ENCODE results near the gene PDE6D.

Gene PDE6D

GRCh38 chr2:231704017-231704416 lies 77.1 kb downstream of the PDE6D start:
- Histone ChIP-seq H3K4me1 (ENCODE audit: control insufficient read depth, insufficient read depth, low read length) (peaks cover 4% of the 10 kb centered on the region), H3K9ac (ENCODE audit: low read length) (no peak overlapping the region), H3K27me3 (ENCODE audit: control insufficient read depth, insufficient read depth, low read length) (no peaks in the 10 kb centered on the region), H3K36me3 (ENCODE audit: control insufficient read depth, insufficient read depth, low read length) (no peaks in the 10 kb centered on the region), H3K27ac (ENCODE audit: low read depth, low read length) (no peak overlapping the region), H3K4me3 (ENCODE audit: low read length) (no peak overlapping the region)

- no peak overlapping the region for H3K9ac ChIP-seq (ENCODE audit: low read length)
- no peaks in the 10 kb centered on the region for H3K36me3 ChIP-seq (ENCODE audit: control insufficient read depth, insufficient read depth, low read length)
- H3K27me3 ChIP-seq (ENCODE audit: control insufficient read depth, insufficient read depth, low read length), result no peaks in the 10 kb centered on the region
- H3K4me1 ChIP-seq (ENCODE audit: control insufficient read depth, insufficient read depth, low read length), result peaks cover 4% of the 10 kb centered on the region
- H3K4me3 ChIP-seq (ENCODE audit: low read length), result no peak overlapping the region
- no peak overlapping the region for H3K27ac ChIP-seq (ENCODE audit: low read depth, low read length)
Observed at GRCh38 chr2:231701456-231702373, 79.4 kb downstream of the PDE6D start.

DNA sequence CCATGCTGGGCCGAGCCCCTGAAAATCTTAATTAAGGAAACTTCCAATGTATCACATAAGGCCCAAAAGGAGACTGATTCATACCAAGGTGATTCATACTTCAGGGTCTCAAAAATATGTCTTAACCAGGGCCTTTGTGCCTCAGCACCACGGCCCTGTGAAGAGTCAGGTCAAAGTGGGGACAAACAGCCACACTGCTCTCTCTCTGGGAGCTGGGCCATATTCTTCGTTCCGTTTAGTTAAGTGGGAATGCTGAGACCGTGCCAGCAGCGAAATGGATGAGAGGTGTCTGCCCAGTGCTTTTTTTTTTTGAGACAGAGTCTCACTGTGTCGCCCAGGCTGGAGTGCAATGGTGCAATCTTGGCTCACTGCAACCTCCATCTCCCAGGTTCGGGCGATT lies 82.1 kb downstream of the PDE6D start:
- no peak overlapping the region for H3K9ac ChIP-seq (ENCODE audit: low read length)
- no peak overlapping the region for H3K4me3 ChIP-seq (ENCODE audit: low read length)
- H3K36me3 ChIP-seq (ENCODE audit: control insufficient read depth, insufficient read depth, low read length), result no peaks in the 10 kb centered on the region
- H3K4me1 ChIP-seq (ENCODE audit: control insufficient read depth, insufficient read depth, low read length), result no peaks in the 10 kb centered on the region
- no peak overlapping the region for H3K27ac ChIP-seq (ENCODE audit: low read depth, low read length)
- no peaks in the 10 kb centered on the region for H3K27me3 ChIP-seq (ENCODE audit: control insufficient read depth, insufficient read depth, low read length)

- Histone ChIP-seq H3K9ac (ENCODE audit: low read length) (no peak overlapping the region), H3K4me1 (ENCODE audit: control insufficient read depth, insufficient read depth, low read length) (no peaks in the 10 kb centered on the region), H3K4me3 (ENCODE audit: low read length) (no peak overlapping the region), H3K27me3 (ENCODE audit: control insufficient read depth, insufficient read depth, low read length) (no peaks in the 10 kb centered on the region), H3K36me3 (ENCODE audit: control insufficient read depth, insufficient read depth, low read length) (no peaks in the 10 kb centered on the region), H3K27ac (ENCODE audit: low read depth, low read length) (no peak overlapping the region)
Observed at GRCh38 chr2:231696004-231696367, 85.1 kb downstream of the PDE6D start.

DNA sequence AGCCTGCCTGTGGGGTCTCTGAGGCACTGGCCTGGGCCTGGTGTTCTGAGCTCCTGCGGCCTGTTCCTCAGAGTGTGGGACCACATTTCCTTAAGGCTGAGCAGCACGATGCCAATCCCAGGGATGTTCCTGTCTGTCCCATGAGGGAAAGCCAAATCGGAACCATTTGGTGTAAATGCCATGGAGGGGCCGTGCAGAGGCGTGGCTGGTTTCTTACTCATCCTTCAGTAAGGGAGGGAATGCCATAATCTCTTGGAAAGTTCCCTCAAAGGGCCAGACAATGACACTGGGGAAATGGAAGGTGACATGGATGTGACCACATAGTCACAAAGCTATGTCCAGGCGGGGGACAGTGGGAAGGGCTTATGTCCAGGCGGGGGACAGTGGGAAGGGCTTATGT lies 87.1 kb downstream of the PDE6D start:
- Histone ChIP-seq H3K27ac (ENCODE audit: low read depth, low read length) (no peak overlapping the region), H3K27me3 (ENCODE audit: control insufficient read depth, insufficient read depth, low read length) (no peaks in the 10 kb centered on the region), H3K4me1 (ENCODE audit: control insufficient read depth, insufficient read depth, low read length) (no peaks in the 10 kb centered on the region), H3K9ac (ENCODE audit: low read length) (no peak overlapping the region), H3K36me3 (ENCODE audit: control insufficient read depth, insufficient read depth, low read length) (no peaks in the 10 kb centered on the region), H3K4me3 (ENCODE audit: low read length) (no peak overlapping the region)

DNA sequence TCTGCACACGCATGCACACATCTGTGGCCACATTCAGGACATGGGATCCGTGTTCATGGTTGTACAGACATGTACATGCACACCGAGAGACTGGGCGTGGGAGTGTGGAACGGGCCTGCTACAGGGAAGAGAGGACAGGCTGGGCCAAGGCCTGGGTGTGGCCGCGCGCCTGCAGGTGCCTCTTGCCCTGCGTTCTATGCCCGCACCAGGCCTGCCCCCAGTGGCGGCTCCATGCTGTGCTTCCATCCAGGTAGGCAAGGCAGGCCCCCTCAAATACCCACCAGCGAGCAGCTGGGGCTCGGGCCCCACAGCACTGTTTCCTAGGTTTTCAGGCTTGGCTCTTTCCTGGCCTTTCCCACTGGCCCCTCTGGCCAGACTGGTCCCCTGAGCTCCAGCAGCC lies 88.2 kb downstream of the PDE6D start:
- H3K4me1 ChIP-seq (ENCODE audit: control insufficient read depth, insufficient read depth, low read length), result no peaks in the 10 kb centered on the region
- no peak overlapping the region for H3K27ac ChIP-seq (ENCODE audit: low read depth, low read length)

DNA sequence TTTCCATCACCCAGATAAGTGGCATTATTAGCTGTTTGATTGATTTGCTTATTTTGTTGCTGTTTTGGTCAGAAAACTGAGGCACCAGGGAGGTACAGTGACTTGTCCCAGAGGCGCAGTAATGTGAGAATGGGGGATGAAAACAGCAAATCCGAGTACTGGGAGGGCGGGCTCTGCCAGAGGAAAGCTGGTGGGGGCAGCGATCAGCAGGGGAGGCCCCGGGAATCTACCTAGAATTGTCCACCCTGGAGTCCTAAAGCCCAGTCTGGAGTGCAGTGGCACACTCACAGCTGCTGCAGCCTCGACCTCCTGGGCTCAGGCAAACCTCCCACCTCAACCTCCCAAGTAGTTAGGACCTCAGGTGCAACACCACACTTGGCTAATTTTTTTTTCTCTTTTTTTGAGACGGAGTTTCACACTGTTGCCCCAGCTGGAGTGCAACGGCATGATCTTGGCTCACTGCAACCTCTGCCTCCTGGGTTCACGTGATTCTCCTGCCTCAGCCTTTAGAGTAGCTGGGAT lies 89.8 kb downstream of the PDE6D start:
- Histone ChIP-seq H3K4me1 (ENCODE audit: control insufficient read depth, insufficient read depth, low read length) (no peaks in the 10 kb centered on the region), H3K4me3 (ENCODE audit: low read length) (no peak overlapping the region), H3K27me3 (ENCODE audit: control insufficient read depth, insufficient read depth, low read length) (no peaks in the 10 kb centered on the region), H3K9ac (ENCODE audit: low read length) (no peak overlapping the region), H3K27ac (ENCODE audit: low read depth, low read length) (no peak overlapping the region), H3K36me3 (ENCODE audit: control insufficient read depth, insufficient read depth, low read length) (no peaks in the 10 kb centered on the region)

More for the DNA sequence above, 88.2 kb downstream of the PDE6D start:
- Histone ChIP-seq H3K36me3 (ENCODE audit: control insufficient read depth, insufficient read depth, low read length) (no peaks in the 10 kb centered on the region), H3K4me3 (ENCODE audit: low read length) (no peak overlapping the region), H3K9ac (ENCODE audit: low read length) (no peak overlapping the region), H3K27me3 (ENCODE audit: control insufficient read depth, insufficient read depth, low read length) (no peaks in the 10 kb centered on the region)

DNA sequence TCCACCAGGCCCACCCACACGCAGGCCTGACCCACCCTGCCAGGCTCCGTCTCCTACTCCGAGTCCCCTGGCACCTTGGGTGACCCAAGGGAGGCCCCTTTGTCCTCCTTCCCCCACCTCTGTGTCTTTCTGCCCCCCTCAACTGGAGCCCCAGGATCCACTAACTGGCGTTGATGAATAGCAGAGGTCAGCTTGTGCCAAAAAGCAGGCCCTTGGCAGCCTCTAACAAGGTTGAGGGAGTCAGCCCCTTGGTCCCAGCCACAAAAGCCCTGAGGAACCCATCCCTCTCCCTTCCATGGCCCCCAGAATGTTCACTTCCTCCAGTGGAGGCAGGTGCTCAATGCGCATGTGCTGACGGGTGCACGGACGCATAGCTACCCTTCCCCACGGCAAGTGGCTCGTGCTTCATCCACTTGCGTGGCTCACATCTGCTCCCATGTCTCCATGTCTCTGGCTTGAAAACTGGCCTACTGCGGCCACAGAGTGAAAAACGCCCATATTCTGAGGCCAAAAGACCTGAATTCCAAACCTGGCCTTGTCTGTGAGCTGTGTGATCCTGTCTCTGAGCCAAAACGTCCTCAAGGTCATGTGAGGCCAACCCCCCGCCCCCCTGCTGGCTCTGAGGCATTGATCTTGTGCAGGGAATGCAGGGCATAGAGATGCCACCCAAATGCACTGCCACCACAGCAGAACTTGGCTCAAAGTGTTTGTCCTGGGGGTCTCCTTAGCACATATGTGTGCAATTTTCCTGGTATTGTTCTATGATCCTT lies 91.8 kb downstream of the PDE6D start:
- H3K36me3 ChIP-seq (ENCODE audit: control insufficient read depth, insufficient read depth, low read length), result no peaks in the 10 kb centered on the region
- no peaks in the 10 kb centered on the region for H3K27me3 ChIP-seq (ENCODE audit: control insufficient read depth, insufficient read depth, low read length)
- no peak overlapping the region for H3K9ac ChIP-seq (ENCODE audit: low read length)
- H3K4me1 ChIP-seq (ENCODE audit: control insufficient read depth, insufficient read depth, low read length), result no peaks in the 10 kb centered on the region
- H3K4me3 ChIP-seq (ENCODE audit: low read length), result no peak overlapping the region
- H3K27ac ChIP-seq (ENCODE audit: low read depth, low read length), result no peak overlapping the region

GRCh38 chr2:231688719-231689118 lies 92.4 kb downstream of the PDE6D start:
- H3K27ac ChIP-seq (ENCODE audit: low read depth, low read length), result no peak overlapping the region
- no peaks in the 10 kb centered on the region for H3K27me3 ChIP-seq (ENCODE audit: control insufficient read depth, insufficient read depth, low read length)
- H3K4me1 ChIP-seq (ENCODE audit: control insufficient read depth, insufficient read depth, low read length), result no peaks in the 10 kb centered on the region
- no peak overlapping the region for H3K4me3 ChIP-seq (ENCODE audit: low read length)
- no peaks in the 10 kb centered on the region for H3K36me3 ChIP-seq (ENCODE audit: control insufficient read depth, insufficient read depth, low read length)
- no peak overlapping the region for H3K9ac ChIP-seq (ENCODE audit: low read length)

DNA sequence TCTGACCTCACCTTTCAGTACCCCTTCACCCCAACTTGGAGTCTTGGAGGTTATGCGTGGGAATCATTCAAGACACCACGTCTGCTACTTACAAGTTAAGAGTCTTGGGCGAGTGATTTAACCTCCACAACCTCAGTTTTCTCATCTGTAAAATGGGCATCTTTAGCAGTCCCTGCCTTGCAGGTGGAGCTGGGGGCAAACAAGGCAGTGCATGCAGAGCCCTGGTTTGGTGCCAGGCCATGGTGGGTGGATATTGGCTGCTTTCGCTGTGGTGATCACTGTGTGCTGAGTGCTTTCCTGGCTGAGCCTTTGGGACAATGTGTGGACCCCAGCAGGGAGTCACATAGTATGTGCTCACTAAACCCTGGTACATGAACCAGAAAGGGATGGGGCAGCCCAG lies 93.1 kb downstream of the PDE6D start:
- H3K36me3 ChIP-seq (ENCODE audit: control insufficient read depth, insufficient read depth, low read length), result no peaks in the 10 kb centered on the region
- no peaks in the 10 kb centered on the region for H3K27me3 ChIP-seq (ENCODE audit: control insufficient read depth, insufficient read depth, low read length)
- H3K4me3 ChIP-seq (ENCODE audit: low read length), result no peak overlapping the region
- H3K9ac ChIP-seq (ENCODE audit: low read length), result no peak overlapping the region
- no peak overlapping the region for H3K27ac ChIP-seq (ENCODE audit: low read depth, low read length)
- no peaks in the 10 kb centered on the region for H3K4me1 ChIP-seq (ENCODE audit: control insufficient read depth, insufficient read depth, low read length)

GRCh38 chr2:231687133-231687852 lies 93.8 kb downstream of the PDE6D start:
- Histone ChIP-seq H3K9ac (ENCODE audit: low read length) (no peak overlapping the region), H3K4me1 (ENCODE audit: control insufficient read depth, insufficient read depth, low read length) (no peaks in the 10 kb centered on the region), H3K36me3 (ENCODE audit: control insufficient read depth, insufficient read depth, low read length) (no peaks in the 10 kb centered on the region), H3K27me3 (ENCODE audit: control insufficient read depth, insufficient read depth, low read length) (no peaks in the 10 kb centered on the region), H3K27ac (ENCODE audit: low read depth, low read length) (no peak overlapping the region), H3K4me3 (ENCODE audit: low read length) (no peak overlapping the region)
